Measurements from ENCODE around the gene HTR1D. TPM values are rescaled to one million over a fixed set of nuclear protein-coding genes. Genes with fewer than 3 reads are reported as not detected.
"Not testable (repeated sequence)": the region's sequence is repeated elsewhere in the genome, so short reads cannot be mapped to it uniquely, and the experiment has no call there.

HTR1D gene
- total RNA-seq, 2 experiments from 2014 or later = not detected

DNA sequence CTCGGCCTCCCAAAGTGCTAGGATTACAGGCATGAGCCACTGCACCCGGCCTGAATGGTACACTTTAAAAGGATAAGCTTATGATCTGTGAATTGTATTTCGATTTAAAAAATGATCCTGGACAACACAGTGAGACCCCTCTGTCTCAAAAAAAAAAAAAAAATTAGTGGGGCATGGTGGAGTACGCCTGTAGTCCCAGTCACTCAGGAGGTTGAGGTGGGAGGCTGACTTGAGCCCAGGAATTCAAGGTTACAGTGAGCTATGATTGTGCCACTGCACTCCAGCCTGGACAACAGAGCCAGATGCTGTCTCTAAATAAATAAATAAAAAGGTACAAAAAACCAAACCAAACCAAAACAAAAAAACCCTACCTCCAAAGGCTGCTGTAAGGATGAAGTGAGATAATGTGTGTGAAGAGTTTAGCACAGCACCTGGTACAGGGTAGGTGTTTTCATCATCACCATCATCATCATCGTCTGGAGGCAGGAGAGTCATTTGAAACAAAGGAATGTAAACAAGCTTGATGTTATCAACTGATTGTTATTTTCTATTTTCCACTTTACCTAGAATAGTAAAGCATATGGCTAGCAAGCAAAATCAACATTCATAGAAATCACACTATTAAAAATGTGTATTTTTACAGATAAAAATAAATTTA is 22.5 kb upstream of the HTR1D start:
- Mint-ChIP-seq H3K4me1 (ENCODE audit: low read depth) (no peaks in the 10 kb centered on the region), H3K27ac (no peak overlapping the region), H3K9me3 (ENCODE audit: insufficient read depth) (no peaks in the 10 kb centered on the region), H3K36me3 (ENCODE audit: low read depth) (no peaks in the 10 kb centered on the region), H3K27me3 (ENCODE audit: low read depth) (peaks cover 2% of the 10 kb centered on the region), H3K4me3 (no peak overlapping the region)
- ATAC-seq (no peak), DNase-seq (no peak)
- ChIA-PET CTCF (interaction anchor here (0.6 kb wide), 1 partner anchor 532 kb away, joined by 3 read pairs; no protein-coding TSS in a partner anchor), POLR2A (interaction anchor here (0.7 kb wide), 1 partner anchor 23 kb away, joined by 4 read pairs; no protein-coding TSS in a partner anchor)

DNA sequence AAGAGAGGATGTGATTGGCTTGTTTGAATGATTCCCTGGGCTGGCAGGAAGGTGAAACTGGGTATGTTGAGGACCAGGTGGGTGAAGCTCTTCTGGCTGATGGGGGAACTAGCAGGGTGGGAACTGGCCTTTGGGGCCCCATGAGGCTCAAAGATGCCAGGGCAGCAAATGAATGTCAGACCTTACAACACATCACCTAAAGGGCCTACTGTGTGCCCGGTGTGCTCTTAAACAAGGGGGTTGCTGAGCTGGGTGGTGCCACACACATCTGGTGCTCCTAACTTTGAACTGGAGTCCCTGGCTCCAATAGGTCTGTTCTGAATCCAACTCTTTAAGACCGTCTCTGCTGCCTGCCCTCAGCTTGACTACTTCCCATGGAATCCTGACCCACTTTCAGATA is 21.3 kb upstream of the HTR1D start:
- Mint-ChIP-seq H3K27me3 (ENCODE audit: low read depth) (peaks cover 2% of the 10 kb centered on the region), H3K4me3 (no peak overlapping the region), H3K4me1 (ENCODE audit: low read depth) (no peaks in the 10 kb centered on the region), H3K9me3 (ENCODE audit: insufficient read depth) (no peaks in the 10 kb centered on the region), H3K27ac (no peak overlapping the region), H3K36me3 (ENCODE audit: low read depth) (no peaks in the 10 kb centered on the region)
- CTCF ChIA-PET = no interaction called here
- DNase-seq (no peak), ATAC-seq (no peak)
- POLR2A ChIA-PET = no interaction called here

DNA sequence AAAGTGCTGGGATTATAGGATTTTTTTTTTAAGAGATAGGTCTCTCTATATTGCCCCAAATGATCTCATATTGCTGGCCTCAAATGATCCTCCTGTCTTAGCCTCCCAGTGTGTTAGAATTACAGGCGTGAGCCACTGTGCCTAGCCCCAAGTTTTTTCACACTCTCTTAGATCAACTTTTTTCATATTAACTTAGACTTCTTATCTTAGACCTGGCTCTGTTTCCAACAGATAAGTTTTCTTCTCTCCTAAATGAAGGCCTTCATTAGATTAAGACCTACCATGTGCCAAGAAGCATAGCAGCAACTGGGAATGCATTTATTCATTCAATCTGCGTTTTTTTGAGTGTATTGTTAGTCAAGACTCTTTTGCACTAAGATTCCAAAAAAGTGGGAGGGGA is 20.2 kb upstream of the HTR1D start:
- H3K9me3 Mint-ChIP-seq (ENCODE audit: insufficient read depth) = no peaks in the 10 kb centered on the region
- DNase-seq (no peak), ATAC-seq (no peak)
- peaks cover 4% of the 10 kb centered on the region for H3K27me3 Mint-ChIP-seq (ENCODE audit: low read depth)
- no peaks in the 10 kb centered on the region for H3K36me3 Mint-ChIP-seq (ENCODE audit: low read depth)
- ChIA-PET POLR2A (no interaction called here), CTCF (no interaction called here)
- no peaks in the 10 kb centered on the region for H3K4me1 Mint-ChIP-seq (ENCODE audit: low read depth)
- no peak overlapping the region for H3K27ac Mint-ChIP-seq
- no peak overlapping the region for H3K4me3 Mint-ChIP-seq

- ATAC-seq = no peak
- CTCF ChIA-PET = interaction anchor here (1.0 kb wide), 1 partner anchor 43 kb away, joined by 3 read pairs; no protein-coding TSS in a partner anchor
- H3K27me3 Mint-ChIP-seq (ENCODE audit: low read depth) = peaks cover 23% of the 10 kb centered on the region
Measured at GRCh38 chr1:23227806-23228205, 10.5 kb upstream of the HTR1D start.

DNA sequence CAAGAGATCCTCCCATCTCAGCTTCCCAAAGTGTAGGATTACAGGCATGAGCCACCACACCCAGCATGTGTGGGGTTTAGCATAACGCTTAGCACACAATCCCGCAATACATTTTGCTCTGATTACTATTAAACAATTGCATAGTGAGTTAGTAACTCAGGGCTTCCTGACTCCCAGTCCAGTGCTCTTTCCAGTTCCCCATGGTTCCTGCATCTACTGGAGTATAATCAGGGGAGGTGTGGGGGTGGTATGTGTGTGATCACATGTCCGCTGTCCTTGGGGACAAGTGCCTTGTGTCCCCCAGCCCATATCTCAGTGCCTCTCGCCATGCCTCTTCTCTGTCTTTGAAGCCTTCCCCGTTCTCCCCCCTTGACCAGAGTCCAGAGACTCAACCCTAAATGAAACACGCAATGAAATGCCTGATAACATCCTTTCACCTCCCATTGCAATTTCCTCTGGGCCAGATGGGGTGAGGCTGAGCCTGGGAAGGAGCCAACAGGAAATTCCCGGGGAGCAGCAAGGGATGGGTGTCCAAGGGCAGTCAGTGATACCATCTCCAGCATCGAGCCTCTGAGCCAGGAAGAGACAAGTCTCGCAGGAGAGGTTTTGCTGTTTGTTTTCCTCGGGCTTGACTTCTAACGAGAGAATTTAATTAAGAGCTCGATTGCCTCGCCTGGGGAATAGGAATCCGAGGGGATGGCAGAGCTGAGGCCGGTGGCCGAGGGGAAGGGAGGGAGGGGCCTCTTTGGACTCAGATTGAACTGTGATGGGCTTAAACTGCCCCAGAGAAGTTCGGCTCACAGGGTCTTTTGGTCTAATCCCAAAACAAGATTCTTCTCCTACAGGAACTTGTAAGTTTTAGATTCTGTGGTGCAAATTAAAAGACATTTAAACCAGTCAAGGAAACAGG is 7.7 kb upstream of the HTR1D start:
- no peak for DNase-seq
- Mint-ChIP-seq H3K9me3 (ENCODE audit: insufficient read depth) (no peaks in the 10 kb centered on the region), H3K4me3 (no peak overlapping the region), H3K4me1 (ENCODE audit: low read depth) (no peaks in the 10 kb centered on the region), H3K36me3 (ENCODE audit: low read depth) (no peaks in the 10 kb centered on the region), H3K27me3 (ENCODE audit: low read depth) (peaks cover 40% of the 10 kb centered on the region), H3K27ac (no peak overlapping the region)
- no peak for ATAC-seq
- ChIA-PET POLR2A (no interaction called here), CTCF (no interaction called here)

More at GRCh38 chr1:23227806-23228205, 10.5 kb upstream of the HTR1D start:
- POLR2A ChIA-PET = no interaction called here
- Mint-ChIP-seq H3K27ac (no peak overlapping the region), H3K9me3 (ENCODE audit: insufficient read depth) (no peaks in the 10 kb centered on the region), H3K36me3 (ENCODE audit: low read depth) (no peaks in the 10 kb centered on the region), H3K4me3 (no peak overlapping the region), H3K4me1 (ENCODE audit: low read depth) (no peaks in the 10 kb centered on the region)
- DNase-seq = no peak

DNA sequence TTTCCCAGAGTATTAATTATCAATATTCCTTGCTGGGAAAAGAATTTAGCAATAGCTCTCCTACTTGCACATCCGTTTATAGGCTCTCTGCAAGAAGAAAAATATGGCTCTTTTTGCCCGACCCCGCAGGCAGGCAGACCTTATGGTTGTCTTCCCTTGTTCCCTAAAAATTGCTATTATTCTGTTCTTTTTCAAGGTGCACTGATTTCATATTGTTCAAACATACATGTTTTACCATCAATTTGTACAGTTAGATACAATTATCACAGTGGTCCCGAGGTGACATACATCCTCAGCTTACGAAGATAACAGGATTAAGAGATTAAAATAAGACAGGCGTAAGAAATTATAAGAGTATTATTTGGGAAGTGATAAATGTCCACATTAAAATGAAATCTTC is 6.7 kb upstream of the HTR1D start:
- H3K4me3 Mint-ChIP-seq; CTCF ChIA-PET; POLR2A ChIA-PET; H3K27ac Mint-ChIP-seq; H3K36me3 Mint-ChIP-seq (ENCODE audit: low read depth); DNase-seq; H3K4me1 Mint-ChIP-seq (ENCODE audit: low read depth); ATAC-seq; H3K9me3 Mint-ChIP-seq (ENCODE audit: insufficient read depth): not testable (repeated sequence)
- peaks cover 47% of the 10 kb centered on the region for H3K27me3 Mint-ChIP-seq (ENCODE audit: low read depth)

GRCh38 chr1:23223490-23223951 is 6.2 kb upstream of the HTR1D start:
- ATAC-seq; DNase-seq; CTCF ChIA-PET; H3K4me1 Mint-ChIP-seq (ENCODE audit: low read depth); H3K27ac Mint-ChIP-seq; H3K9me3 Mint-ChIP-seq (ENCODE audit: insufficient read depth); H3K4me3 Mint-ChIP-seq; POLR2A ChIA-PET; H3K36me3 Mint-ChIP-seq (ENCODE audit: low read depth): not testable (repeated sequence)
- peaks cover 49% of the 10 kb centered on the region for H3K27me3 Mint-ChIP-seq (ENCODE audit: low read depth)

DNA sequence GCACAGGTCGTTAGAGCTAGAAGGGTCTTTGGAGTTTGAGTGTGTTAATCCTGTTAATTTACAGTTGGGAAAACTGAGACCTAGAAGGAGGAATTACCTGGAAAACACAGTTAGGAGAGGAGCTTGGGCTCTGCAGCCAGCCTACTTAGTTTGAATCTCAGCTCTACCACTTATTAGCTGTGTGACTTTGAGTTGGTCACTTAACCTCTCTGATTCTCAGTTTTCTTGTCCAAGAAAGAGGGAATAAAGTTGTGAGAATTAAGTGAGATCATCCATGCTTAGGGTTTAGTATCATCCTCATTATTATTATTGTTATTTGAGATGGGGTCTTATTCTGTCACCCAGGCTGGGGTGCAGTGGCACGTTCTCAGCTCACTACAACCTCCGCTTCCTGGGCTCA is 5.4 kb upstream of the HTR1D start:
- Mint-ChIP-seq H3K4me3 (no peak overlapping the region), H3K4me1 (ENCODE audit: low read depth) (peaks cover 2% of the 10 kb centered on the region), H3K36me3 (ENCODE audit: low read depth) (no peaks in the 10 kb centered on the region), H3K9me3 (ENCODE audit: insufficient read depth) (no peaks in the 10 kb centered on the region), H3K27ac (no peak overlapping the region), H3K27me3 (ENCODE audit: low read depth) (peaks cover 50% of the 10 kb centered on the region)
- ChIA-PET CTCF (interaction anchor here (1.3 kb wide), 1 partner anchor 10 kb away, joined by 3 read pairs; no protein-coding TSS in a partner anchor), POLR2A (no interaction called here)
- ATAC-seq (no peak), DNase-seq (no peak)

- H3K4me1 Mint-ChIP-seq (ENCODE audit: low read depth) = peaks cover 4% of the 10 kb centered on the region
- peaks cover 50% of the 10 kb centered on the region for H3K27me3 Mint-ChIP-seq (ENCODE audit: low read depth)
- H3K36me3 Mint-ChIP-seq (ENCODE audit: low read depth) = no peaks in the 10 kb centered on the region
- no peaks in the 10 kb centered on the region for H3K9me3 Mint-ChIP-seq (ENCODE audit: insufficient read depth)
- ATAC-seq (no peak), DNase-seq (no peak)
- no peak overlapping the region for H3K27ac Mint-ChIP-seq
- no peak overlapping the region for H3K4me3 Mint-ChIP-seq
- ChIA-PET POLR2A (no interaction called here), CTCF (interaction anchor here (1.3 kb wide), 1 partner anchor 11 kb away, joined by 3 read pairs; no protein-coding TSS in a partner anchor)
Measured at GRCh38 chr1:23222331-23222730, 5.0 kb upstream of the HTR1D start.

DNA sequence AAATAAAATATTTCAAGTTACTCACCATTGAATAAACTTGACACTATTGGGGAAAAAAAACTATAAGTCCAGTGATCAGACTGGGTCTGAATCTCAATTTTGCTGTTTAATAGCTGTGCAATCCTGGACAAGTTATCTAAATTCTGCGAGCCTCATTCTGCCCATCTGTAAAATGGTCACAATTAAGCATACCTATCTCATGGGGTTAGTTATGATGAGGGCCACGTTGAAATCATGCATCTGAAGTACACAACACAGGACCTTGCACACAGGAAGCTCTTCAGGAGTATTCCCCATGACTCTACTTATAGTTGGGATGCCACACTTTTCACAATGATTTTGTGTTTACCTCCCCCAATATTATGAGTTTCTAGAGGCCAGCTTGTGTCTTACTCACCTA is 3.8 kb upstream of the HTR1D start:
- Mint-ChIP-seq H3K4me3 (no peak overlapping the region), H3K9me3 (ENCODE audit: insufficient read depth) (no peaks in the 10 kb centered on the region), H3K4me1 (ENCODE audit: low read depth) (peaks cover 4% of the 10 kb centered on the region), H3K27me3 (ENCODE audit: low read depth) (peaks cover 54% of the 10 kb centered on the region), H3K27ac (no peak overlapping the region), H3K36me3 (ENCODE audit: low read depth) (no peaks in the 10 kb centered on the region)
- DNase-seq (no peak), ATAC-seq (no peak)
- POLR2A ChIA-PET = interaction anchor here (0.5 to 1.0 kb wide), 2 partner anchors 169 to 256 kb away, joined by 3 read pairs; no protein-coding TSS in a partner anchor
- CTCF ChIA-PET = interaction anchor here (1.3 to 1.5 kb wide), 3 partner anchors 37 to 183 kb away, joined by 3 to 4 read pairs (median 3); no protein-coding TSS in a partner anchor

- Mint-ChIP-seq H3K36me3 (ENCODE audit: low read depth) (no peaks in the 10 kb centered on the region), H3K27ac (no peak overlapping the region), H3K4me3 (no peak overlapping the region), H3K9me3 (ENCODE audit: insufficient read depth) (no peaks in the 10 kb centered on the region), H3K27me3 (ENCODE audit: low read depth) (peaks cover 68% of the 10 kb centered on the region), H3K4me1 (ENCODE audit: low read depth) (peaks cover 4% of the 10 kb centered on the region)
- ChIA-PET POLR2A (no interaction called here), CTCF (interaction anchor here (0.9 to 2.6 kb wide), 7 partner anchors 69 to 323 kb away, joined by 3 to 9 read pairs (median 3); no protein-coding TSS in a partner anchor)
- peak; percentile 40 for DNase-seq
- ATAC-seq = peak; percentile 74
Measured at GRCh38 chr1:23216771-23217420, 406 bp downstream of the HTR1D start.

Measured in activated CD8-positive, alpha-beta T cell treated with anti-CD3 and anti-CD28 coated beads, Interleukin-2, amount 10 ng/mL, durations not matched to agents 7 days and 5 days (primary cell).